Ishikawa (cell line): ENCODE results near the gene ARMH2.

Experiments used
- CEBPB ChIP-seq: IDR thresholded peaks from 2 replicates; pipeline ENCODE4 v1.6.1; 2012
- CREB1 ChIP-seq: IDR thresholded peaks from 2 replicates; pipeline ENCODE4 v1.6.1; 2012; ENCODE audit warnings: low read depth
- EP300 ChIP-seq: IDR thresholded peaks from 2 replicates; pipeline ENCODE4 v1.6.1; 2012; ENCODE audit warnings: borderline replicate concordance
- FOXM1 ChIP-seq: IDR thresholded peaks from 2 replicates; pipeline ENCODE4 v1.6.1; 2012; ENCODE audit warnings: low read depth, borderline replicate concordance
- RAD21 ChIP-seq: IDR thresholded peaks from 2 replicates; pipeline ENCODE4 v1.6.1; 2012; ENCODE audit warnings: low read depth
- TAF1 ChIP-seq: IDR thresholded peaks from 2 replicates; pipeline ENCODE4 v1.6.1; 2012; ENCODE audit warnings: low read depth, mild to moderate bottlenecking
- TCF12 ChIP-seq: IDR thresholded peaks from 2 replicates; pipeline ENCODE4 v1.6.1; 2012; ENCODE audit warnings: low read depth
- TEAD4 ChIP-seq: IDR thresholded peaks from 2 replicates; pipeline ENCODE4 v1.6.1; 2012
- USF1 ChIP-seq: IDR thresholded peaks from 2 replicates; pipeline ENCODE4 v1.6.1; 2012
- TF ChIP-seq, protein P1 (sequence below): IDR thresholded peaks from 2 replicates; pipeline ENCODE4 v1.6.1; 2012; ENCODE audit warnings: low read depth, mild to moderate bottlenecking

DNA sequence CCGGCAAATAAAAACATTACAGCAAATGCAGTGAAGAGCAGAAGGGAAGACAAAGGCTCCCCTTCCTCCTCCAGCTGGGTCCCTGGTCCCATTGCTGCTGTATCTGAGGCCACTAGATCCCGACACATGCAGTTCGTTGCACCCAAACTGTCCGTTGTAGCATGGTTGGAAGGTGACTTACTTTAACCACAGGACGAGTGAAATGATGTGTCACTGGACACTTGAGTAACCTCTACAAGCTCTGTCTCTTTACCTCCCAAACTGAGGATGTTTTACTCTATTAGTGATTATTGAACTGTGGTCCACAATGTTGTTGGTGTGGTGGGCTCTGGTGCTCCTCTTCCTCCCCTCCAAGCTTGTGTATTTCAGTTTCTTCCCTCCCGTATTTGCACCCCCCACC lies 46.2 kb upstream of the ARMH2 start:
- TF ChIP-seq EP300 (no peak), RAD21 (no peak), CREB1 (no peak), TEAD4 (no peak), TAF1 (no peak), CEBPB (no peak), TCF12 (no peak), FOXM1 (no peak), USF1 (no peak)
- TF ChIP-seq, protein P1, sequence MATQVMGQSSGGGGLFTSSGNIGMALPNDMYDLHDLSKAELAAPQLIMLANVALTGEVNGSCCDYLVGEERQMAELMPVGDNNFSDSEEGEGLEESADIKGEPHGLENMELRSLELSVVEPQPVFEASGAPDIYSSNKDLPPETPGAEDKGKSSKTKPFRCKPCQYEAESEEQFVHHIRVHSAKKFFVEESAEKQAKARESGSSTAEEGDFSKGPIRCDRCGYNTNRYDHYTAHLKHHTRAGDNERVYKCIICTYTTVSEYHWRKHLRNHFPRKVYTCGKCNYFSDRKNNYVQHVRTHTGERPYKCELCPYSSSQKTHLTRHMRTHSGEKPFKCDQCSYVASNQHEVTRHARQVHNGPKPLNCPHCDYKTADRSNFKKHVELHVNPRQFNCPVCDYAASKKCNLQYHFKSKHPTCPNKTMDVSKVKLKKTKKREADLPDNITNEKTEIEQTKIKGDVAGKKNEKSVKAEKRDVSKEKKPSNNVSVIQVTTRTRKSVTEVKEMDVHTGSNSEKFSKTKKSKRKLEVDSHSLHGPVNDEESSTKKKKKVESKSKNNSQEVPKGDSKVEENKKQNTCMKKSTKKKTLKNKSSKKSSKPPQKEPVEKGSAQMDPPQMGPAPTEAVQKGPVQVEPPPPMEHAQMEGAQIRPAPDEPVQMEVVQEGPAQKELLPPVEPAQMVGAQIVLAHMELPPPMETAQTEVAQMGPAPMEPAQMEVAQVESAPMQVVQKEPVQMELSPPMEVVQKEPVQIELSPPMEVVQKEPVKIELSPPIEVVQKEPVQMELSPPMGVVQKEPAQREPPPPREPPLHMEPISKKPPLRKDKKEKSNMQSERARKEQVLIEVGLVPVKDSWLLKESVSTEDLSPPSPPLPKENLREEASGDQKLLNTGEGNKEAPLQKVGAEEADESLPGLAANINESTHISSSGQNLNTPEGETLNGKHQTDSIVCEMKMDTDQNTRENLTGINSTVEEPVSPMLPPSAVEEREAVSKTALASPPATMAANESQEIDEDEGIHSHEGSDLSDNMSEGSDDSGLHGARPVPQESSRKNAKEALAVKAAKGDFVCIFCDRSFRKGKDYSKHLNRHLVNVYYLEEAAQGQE: no peak
